NCI-H345 (cell line): Measurements from ENCODE around the gene SMAD6.

Experiments
- DNase-seq: peaks from one replicate; lab custom pipeline; 2025; lab: John Stamatoyannopoulos, UW

SMAD6 gene

GRCh38 chr15:66775127-66776105 lies 73.4 kb downstream of the SMAD6 start:
- no peak for DNase-seq

- no peak for DNase-seq
Observed at GRCh38 chr15:66777054-66777453, 75.0 kb downstream of the SMAD6 start.

- no peak for DNase-seq
Observed at GRCh38 chr15:66777596-66778313, 75.7 kb downstream of the SMAD6 start.

DNA sequence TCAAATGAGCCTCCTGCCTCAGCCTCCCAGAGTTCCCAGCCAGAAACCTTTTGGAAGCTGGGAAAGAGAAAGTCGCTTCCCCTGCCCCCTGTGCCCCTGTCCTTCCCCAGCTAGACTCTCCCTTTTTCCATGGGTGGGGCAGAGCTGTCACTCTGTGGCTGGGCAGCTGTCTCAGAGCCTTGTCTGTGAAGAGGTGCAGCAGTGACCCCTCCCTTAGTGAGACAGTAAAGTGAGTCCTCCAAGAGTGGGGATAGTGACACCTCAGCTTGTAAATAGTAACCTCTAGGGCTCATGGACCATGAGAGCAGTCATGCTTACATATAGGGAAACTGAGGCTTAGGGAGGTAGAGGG lies 76.3 kb downstream of the SMAD6 start:
- DNase-seq: no peak

DNA sequence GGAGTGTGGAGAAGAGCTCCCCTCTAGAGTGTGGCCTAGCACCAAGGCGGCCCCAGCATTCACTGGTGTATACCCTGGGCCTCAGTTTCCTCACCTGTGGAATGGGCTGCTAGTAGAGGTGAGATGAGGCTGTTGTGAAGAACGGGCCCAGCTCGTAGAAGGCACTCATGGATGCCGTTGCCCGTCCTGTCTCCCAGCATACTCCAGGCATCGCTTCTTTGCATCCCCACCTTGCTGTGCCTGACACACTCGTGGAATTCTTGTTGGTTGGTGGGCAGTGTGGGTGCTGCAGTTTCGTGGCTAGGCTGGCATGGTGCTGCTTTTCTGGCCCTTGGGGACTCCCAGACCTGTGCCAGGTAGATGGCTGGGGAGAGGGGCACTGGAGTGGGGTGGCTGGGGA lies 76.7 kb downstream of the SMAD6 start:
- DNase-seq: no peak

- no peak for DNase-seq
Observed at GRCh38 chr15:66779331-66780009, 77.4 kb downstream of the SMAD6 start.

- no peak for DNase-seq
Observed at GRCh38 chr15:66780172-66780972, 78.3 kb downstream of the SMAD6 start.

GRCh38 chr15:66780973-66781718 lies 79.1 kb downstream of the SMAD6 start:
- DNase-seq: no peak

GRCh38 chr15:66782785-66783184 lies 80.7 kb downstream of the SMAD6 start:
- DNase-seq: no peak

GRCh38 chr15:66783314-66783713 lies 81.3 kb downstream of the SMAD6 start:
- DNase-seq: no peak

- no peak for DNase-seq
Observed at GRCh38 chr15:66783725-66784124, 81.7 kb downstream of the SMAD6 start.

DNA sequence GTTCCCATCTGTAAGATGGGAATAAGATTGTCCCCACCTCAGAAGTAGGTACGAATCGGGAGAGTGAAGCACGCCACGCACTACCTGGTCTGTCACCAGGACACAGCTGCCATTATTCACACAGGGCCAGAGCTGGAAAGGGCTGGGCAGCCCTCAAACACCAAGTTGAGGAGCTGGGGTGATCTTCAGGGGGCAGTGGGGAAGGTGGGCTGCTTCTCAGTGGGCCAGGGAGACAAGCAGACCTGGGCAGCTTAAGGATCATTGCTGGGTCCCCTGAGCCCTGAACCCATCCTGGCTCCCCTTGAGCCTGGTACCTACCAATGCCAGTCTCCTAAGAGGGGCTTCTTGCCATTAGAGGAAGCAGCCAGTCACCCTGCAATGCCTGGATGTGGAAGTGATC lies 82.1 kb downstream of the SMAD6 start:
- no peak for DNase-seq

- no peak for DNase-seq
Observed at GRCh38 chr15:66785637-66786036, 83.6 kb downstream of the SMAD6 start.

DNA sequence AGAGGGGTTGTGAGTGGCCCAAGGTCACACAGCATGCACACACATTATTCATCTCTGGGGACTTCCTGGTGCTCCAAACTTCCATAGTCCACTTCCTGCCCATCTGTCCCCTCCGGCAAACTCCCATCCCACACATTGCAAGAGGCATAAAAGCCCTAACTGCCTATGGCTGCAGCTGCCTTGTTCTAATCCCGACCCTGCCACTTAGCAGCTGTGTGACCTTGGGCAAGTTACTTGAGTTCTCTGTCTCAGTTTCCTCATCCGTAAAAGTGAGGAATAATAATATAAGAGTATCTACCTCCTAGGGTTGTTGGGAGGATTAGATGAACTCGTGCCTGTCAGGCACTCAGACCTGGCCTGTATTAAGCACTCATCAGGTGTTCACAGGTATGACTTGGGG lies 84.2 kb downstream of the SMAD6 start:
- no peak for DNase-seq

- no peak for DNase-seq
Observed at GRCh38 chr15:66786708-66787488, 84.9 kb downstream of the SMAD6 start.

DNA sequence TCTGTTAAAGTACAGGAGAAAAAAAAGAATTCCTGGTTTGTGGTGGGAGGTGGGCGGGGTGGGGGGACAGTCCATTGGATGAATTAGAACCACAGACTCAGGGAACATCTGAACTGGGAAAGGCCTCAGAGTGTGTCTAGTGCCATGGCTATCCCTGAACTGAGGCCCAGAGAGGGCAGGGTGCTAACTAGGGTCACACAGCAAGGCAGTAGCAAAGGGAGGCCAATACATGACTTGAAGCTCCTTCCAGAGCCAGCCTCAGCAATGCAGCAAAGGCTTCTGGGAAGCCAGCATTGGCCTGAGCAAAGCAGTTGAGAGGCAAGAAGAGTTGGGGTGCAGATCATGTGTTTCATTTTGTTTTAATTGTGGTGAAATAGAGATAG lies 85.4 kb downstream of the SMAD6 start:
- DNase-seq: no peak

- no peak for DNase-seq
Observed at GRCh38 chr15:66788024-66788423, 86.0 kb downstream of the SMAD6 start.

DNA sequence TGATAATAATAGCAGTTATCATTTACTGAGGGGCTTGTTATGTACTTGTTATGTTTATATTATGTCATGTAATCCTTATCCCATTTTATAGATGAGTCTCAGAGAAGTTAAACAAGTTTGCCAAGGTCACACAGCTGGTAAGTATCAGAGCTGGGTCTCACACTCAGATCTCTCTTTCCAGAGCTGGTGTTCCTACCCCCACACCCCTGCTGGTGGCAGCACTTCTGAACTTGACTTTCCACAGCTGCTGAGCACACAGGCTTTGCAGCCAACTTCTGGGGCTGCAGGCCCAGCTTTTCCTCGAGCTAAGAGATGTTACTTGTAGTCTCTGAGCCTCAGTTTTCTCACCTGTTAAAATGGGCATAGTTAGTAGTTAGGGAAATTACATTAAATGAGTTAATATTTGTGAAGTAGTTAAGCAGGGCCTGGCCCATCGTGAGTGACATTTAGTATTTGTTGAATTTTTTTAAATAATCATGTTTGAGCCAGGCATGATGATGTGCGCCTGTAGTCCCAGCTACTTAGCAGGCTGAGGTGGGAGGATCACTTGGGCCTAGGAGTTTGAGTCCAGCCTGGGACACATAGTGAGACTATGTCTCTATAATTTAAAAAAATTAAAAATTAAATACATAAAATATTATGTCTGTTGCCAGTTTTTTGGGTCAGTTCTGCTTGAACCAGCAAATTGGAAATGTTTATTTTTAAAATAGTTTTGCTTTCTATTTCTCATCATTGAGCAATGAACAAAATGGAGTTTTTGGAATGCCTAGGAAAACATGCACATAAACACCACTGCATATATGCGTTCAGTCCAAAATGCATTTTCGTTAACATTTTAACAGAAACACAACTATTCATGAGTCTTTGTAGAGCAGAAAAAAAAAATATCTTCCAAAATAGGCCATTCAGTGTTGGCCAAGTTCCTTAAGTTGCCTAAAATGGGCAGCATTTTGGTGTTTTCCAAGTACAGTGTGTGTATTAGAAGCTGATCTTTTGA lies 87.3 kb downstream of the SMAD6 start:
- DNase-seq: no peak

- DNase-seq: no peak
Observed at GRCh38 chr15:66795851-66796250, 93.8 kb downstream of the SMAD6 start.
